SHP77 (cell line): ENCODE data around the gene PDIA5.

ENCODE experiments used
- DNase-seq, 2 experiments: peaks; one replicate each; lab custom pipeline; 2025; lab: John Stamatoyannopoulos, UW

PDIA5 gene

GRCh38 chr3:123066896-123067688 is at the start of gene PDIA5:
PDIA5 (plus strand) TSS chr3:123067025; CDS start chr3:123067165, 140 bp downstream.
- DNase-seq: peak; percentile 81 to 94

GRCh38 chr3:123018683-123019082 is 48.1 kb upstream of the PDIA5 start:
- no peak for DNase-seq

DNA sequence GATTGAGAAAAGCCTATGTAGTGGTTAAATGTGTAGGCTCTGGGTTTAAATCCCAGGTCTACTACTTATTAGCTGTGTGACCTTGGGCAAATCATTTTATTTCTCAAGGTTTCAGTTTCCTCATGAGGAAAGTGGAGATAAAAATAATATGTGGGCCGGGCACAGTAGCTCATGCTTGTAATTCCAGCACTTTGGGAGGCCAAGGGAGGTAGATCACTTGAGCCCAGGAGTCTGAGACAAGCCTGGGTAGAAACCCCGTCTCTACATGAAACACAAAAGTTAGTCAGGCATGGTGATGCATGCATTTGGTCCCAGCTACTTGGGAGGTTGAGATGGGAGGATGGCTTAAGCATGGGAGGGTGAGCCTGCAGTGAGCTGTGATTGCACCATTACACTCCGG is 47.7 kb upstream of the PDIA5 start:
- no peak for DNase-seq

GRCh38 chr3:123019591-123019990 is 47.2 kb upstream of the PDIA5 start:
- DNase-seq: no peak

DNA sequence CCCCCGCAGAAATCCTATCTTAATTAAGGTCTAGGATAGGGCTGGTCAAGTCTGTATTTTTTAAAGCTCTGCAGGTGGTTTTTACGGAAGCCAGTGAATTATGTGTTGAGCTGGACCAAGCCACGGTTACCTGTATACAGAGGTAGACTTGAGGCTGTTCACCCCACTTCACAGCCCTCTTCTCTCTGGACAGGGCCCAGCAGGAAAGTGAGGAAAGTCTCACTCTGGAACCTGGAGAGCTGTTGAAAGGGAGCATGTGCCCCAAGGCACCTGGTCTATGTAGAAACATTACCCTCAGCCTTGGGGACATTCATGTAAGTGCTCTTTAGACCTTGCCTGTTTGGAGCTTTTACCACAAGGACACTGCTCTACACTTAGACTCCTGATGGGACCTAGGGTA is 46.1 kb upstream of the PDIA5 start:
- DNase-seq: no peak

- no peak for DNase-seq
These were observed 45.4 kb upstream of the PDIA5 start for GRCh38 chr3:123021388-123021787.

DNA sequence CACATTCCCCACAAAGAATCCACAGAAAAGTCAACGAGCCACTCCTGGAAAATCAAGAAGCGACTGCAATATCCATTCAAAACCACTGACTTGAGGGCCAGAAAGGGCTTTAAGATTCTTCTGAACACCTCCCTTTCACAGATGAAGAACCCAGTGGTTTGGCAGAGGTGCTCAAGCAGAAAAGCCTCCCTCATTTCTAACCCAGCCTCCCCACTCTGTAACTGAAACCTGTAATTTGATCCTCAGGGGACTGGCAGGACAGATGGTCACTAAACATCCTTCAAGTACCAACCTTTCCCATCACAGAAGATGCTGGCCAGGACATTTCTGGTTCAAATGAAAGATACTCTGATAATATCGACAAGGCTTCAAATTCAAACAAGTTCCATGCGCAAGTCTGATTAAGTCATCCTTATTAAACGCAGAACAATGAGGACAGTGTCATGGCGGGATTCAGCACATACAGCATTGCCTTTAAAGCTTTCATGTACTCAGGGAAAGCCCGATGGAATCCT is 44.8 kb upstream of the PDIA5 start:
- DNase-seq: no peak

DNA sequence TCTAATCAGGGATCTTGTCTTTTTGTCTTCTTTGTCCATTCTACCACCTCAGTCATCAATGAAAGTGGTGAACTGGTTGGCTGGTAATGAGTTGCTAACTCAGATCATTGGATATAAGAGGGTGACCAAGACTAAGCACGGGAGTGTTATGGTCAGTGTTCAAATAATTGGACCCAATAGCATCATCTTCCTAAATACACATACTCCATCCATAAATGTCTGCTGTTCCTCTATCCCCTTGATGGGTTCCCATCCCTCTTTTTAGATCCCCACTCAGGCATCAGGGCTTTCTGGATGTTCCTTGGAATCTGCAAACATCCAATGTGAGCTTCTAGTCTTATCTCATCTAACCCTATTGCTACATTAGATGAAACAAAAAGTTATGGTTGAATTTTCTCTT is 42.8 kb upstream of the PDIA5 start:
- no peak for DNase-seq

GRCh38 chr3:123025642-123026521 is 40.9 kb upstream of the PDIA5 start:
- DNase-seq: no peak

- DNase-seq: no peak
These were observed 40.1 kb upstream of the PDIA5 start for GRCh38 chr3:123026565-123027291.

GRCh38 chr3:123027292-123028232 is 39.3 kb upstream of the PDIA5 start, which contains the start of gene SEMA5B:
SEMA5B (minus strand) TSS chr3:123027763; CDS start chr3:122961263, 66,500 bp downstream.
- no peak for DNase-seq

GRCh38 chr3:123028233-123028828 is 38.5 kb upstream of the PDIA5 start:
- DNase-seq: peak; percentile 34 to 48

GRCh38 chr3:123031051-123031450 is 35.8 kb upstream of the PDIA5 start:
- DNase-seq: no peak

DNA sequence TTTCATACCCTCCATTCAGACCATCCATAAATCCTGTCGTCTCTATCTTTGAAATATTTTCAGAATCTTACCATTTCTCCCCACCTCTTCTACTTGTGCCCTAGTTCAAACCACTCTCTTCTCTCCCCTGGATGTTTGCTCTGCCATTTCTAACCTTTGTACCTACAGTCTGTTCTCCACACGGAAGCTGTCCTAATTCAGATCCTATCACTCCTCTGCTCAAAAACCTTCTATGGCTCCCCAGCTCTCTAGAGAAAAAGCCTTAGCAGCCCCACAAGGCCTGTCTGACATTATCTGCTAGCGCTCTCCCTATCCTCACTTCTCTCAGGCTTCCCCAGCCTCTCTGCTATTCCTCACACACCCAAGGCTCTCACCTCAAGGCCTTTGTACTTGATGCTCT is 34.8 kb upstream of the PDIA5 start:
- no peak for DNase-seq

DNA sequence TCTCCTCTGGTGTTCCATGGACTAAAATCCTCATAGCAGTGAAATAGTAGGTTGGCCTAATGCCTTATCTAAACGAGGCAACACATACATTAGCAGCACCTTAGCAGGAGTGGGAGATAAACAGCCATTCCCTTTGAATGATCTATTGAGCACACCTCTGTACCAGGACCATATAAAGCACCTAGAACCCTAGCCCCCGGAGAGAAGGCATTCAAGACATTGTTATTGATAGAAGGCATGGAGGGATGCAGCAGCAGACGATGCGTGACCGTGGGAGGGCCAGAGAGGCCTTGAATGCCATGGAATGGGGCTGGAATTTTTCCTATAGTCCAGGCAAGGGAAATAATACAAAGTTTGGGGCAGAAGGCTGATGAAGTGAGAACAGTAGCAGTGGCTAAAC is 32.7 kb upstream of the PDIA5 start:
- no peak for DNase-seq

GRCh38 chr3:123034996-123035395 is 31.8 kb upstream of the PDIA5 start:
- no peak for DNase-seq

GRCh38 chr3:123036352-123037014 is 30.3 kb upstream of the PDIA5 start:
- DNase-seq: no peak

DNA sequence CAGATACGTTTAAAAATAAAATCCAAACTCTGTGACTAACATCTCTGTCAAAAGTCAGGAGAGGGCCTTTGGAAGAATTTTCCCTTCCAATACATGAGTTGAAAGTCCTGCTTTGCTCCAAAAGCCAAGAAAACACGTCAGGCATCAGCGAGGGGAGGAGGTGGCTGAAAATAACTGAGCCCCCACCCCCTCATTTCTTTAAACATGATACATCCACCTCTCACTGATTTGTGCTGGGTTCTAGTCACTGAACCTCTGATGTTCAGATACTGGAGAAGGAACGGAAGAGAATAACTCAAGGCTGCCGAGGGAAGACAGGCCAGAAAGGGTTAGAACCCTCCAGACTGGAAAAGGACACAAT is 29.8 kb upstream of the PDIA5 start:
- no peak for DNase-seq

- no peak for DNase-seq
These were observed 28.1 kb upstream of the PDIA5 start for GRCh38 chr3:123038751-123039150.

DNA sequence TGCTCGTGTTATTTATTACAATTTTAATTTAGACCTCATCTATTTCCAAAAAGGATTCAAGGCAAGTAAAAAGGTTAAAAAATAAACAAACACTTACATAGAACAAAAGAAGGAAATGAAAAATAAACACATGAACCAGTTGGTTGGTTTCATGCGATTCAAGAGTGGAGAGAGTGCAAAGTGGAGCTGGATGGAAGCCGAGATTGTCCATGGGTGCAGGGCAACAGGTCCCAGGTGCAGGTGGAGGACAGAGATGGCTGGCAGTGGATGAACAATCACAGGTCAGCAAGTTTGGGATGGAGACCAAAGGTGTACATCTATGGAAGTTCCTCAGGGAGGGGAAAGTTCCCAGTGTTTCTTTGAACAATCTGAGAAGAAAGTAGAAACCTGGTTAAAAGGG is 27.6 kb upstream of the PDIA5 start:
- DNase-seq: no peak
